HG03045 (cell line): ENCODE data around the gene SENP1.

Experiments used
- ATAC-seq: cut with Tn5 transposase; IDR thresholded peaks from one replicate; pipeline ENCODE4 v1.9.1; 2021; ENCODE audit warnings: mild to moderate bottlenecking, moderate library complexity; ENCODE audit not compliant: unreplicated experiment

SENP1 gene

DNA sequence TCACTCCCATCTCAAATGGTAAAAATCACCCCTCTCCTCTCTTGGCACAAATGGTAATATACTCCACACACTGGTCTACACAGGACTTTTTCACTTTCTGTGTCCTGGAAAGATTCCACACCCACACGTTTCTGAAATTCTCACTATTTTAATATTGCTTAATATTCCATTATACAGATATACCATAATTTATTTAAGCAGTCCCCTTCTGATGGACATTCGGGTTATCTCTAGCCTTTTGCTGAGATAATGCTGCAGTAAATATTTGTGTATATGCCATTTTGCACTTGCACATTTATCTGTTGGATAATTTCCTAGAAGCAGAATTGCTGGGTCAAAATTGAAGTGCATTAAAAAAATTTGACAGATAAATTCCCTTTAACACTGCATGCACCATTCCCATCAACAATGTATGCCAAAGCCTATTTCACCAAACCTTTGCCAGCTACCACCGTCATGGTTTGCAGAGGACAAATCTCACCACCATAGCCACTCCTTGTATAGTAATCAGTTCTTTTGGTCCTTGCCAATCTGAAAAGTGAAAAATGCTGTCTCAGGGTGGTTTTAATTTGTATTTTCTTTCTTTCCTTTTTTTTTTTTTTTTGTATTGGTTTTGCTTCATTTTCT is 86.1 kb downstream of the SENP1 start:
- no peak for ATAC-seq

DNA sequence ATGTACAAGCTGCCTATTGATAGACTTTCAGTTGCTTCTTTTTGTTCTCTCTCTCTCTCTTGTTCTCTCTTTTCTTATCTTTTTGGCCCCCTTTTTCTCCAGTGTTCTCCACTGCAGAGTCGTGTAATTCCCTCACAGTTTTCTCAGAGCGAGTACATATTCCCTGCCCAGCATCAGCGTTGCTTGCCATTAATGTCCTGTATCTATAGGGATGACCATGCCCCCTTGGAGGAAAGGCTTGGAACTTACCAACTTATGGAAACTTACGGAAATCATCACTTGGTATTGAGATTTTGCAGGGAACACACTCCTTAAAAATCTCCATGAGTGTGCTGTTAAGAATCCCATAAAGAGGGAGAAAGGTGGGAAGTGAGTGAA is 87.3 kb downstream of the SENP1 start:
- ATAC-seq: no peak

GRCh38 chr12:48017921-48018617 is 87.8 kb downstream of the SENP1 start:
- ATAC-seq: no peak

DNA sequence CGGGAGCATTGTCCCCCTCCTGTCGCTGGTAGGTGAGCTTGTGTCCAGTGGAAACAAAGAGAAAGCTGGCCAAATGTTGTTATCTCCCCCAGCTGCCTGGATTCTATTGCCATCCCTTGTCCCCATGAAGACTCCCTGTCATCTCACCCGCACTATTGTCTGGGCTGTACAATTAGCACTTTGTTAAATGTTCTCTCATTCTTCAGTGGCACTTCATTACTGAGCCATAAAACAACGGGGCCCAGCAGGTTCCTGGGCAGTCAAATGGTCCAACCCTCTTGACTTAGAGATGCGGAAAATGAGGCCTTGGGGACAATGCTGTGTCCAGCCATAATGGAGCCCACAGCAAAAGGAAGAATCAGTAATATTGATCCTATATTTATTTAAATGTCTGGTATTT is 88.4 kb downstream of the SENP1 start:
- ATAC-seq: no peak

GRCh38 chr12:48016373-48017020 is 89.4 kb downstream of the SENP1 start:
- ATAC-seq: no peak

DNA sequence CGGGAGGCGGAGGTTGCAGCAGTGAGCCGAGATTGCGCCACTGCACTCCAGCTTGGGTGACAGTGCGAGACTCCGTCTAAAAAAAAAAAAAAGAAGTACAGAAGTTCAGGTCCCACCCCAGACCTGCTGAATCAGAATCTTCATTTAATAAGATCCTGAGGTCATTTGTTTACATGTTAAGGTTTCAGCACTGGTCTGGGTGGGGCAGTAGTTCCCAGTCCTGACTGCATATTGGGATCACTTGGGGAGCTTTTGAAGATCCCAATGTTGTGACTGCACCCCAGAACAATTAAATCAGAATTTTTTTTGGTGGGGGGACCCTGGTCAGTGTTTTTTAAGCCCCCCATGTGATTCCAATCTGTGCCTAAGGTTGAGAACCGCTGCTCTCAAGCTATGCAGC is 89.9 kb downstream of the SENP1 start:
- ATAC-seq: no peak

GRCh38 chr12:48015129-48015528 is 90.8 kb downstream of the SENP1 start:
- no peak for ATAC-seq

- no peak for ATAC-seq
Measured at GRCh38 chr12:48013287-48013686, 92.6 kb downstream of the SENP1 start.

DNA sequence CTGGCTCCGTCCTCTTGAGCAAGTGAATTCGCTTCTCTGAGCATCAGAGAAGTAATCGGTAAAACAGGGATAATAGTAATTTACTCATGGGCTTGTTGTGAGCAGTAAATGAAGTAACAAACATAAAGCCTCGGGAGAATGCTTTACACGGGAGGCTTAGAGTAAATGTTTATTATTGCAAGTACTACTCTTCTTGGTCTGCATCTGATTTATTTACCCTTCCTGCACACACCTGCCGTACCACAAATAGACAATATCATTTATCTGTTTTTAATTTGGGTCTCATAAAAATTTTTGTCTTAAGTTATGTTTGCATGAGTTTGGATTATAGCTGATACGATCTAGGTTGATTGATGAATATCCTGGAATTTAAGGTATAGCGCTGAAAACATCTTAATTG is 93.8 kb downstream of the SENP1 start:
- no peak for ATAC-seq

DNA sequence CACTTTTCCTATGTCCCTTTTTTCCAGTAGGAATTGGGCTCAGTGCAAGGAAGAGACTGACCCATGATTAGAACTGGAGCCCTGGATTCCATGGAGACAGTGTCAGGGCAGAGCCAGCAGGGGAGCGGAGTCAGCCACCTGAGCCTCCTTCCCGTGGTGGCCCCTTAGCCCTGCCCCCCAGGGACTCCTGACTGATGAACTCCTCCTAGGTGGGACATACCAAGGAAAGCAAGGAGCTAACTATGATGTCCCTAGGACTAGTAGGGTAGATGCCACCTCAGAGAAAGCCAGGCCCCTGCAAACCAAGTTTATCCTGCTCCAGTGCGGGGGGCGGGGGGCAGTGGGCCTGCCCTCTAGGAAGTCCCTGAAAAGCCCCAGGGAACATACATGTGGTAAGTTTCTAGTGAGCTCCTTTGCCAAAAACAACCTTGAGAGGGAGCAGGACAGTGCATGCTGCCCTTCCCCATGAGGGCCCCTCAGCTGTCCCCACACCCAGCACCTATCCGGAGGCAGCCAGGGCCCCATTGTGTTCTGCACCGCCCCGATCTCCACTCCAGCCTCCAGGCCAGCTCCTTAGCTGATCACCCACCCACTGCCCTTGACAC is 95.4 kb downstream of the SENP1 start:
- ATAC-seq: no peak

DNA sequence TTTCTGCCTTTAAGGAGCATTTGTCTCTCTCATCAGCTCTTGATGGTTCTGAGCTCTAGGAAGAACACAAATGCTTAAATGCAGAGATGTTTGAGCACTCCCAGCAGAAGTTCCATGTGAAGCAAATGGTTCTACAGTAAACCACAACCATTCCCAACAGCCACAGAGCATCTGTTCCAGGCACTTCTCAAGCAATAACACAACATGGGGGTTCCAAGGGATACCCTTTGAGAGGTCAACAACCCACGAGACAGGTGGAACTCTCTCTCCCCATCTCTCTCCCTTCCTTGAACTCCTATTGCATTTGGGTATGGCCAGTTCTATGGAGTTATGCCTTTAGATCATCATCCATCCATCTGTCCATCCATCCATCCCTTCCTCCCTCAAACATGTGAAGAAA is 96.4 kb downstream of the SENP1 start:
- ATAC-seq: no peak

DNA sequence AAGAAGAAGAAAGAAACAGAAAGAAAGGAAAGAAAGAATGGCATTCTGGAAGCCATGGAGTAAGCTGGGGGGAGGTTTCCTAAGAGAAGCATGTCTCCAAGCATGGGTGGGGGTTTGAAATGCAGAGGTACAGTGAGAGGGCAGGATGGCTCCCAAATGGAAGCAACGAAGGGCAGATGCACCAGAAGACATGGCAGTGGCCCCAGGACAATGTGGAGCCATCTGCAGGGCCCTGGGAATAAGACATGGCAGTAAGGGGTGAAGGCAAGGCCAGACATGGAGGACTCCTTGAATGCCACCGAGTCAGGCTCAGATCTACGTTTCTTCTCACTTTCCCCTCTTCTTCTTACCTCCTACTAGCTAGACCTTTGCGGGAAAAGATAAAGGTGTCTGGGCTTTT is 96.9 kb downstream of the SENP1 start:
- no peak for ATAC-seq

GRCh38 chr12:48008349-48008748 is 97.5 kb downstream of the SENP1 start:
- ATAC-seq: no peak

DNA sequence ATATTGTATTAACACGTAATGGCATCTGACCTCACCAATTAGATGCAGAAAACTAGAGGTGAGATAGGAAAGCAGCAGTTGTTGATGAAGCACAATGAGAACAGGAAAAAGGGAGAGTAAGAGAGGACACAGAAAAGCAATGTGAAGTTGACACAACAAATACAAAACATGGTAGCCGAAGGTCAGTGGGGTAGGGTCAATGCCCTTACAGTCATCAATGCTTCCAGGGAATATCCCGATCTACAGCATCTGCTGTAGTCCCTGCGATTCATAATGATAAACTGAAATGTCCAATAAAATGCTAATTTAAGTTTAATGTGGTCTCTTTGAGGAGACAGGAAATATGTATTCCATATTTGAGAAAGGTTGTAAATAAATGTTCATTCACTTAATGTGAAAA is 98.7 kb downstream of the SENP1 start:
- no peak for ATAC-seq

GRCh38 chr12:48005750-48006021 is 100.2 kb downstream of the SENP1 start:
- ATAC-seq: no peak

DNA sequence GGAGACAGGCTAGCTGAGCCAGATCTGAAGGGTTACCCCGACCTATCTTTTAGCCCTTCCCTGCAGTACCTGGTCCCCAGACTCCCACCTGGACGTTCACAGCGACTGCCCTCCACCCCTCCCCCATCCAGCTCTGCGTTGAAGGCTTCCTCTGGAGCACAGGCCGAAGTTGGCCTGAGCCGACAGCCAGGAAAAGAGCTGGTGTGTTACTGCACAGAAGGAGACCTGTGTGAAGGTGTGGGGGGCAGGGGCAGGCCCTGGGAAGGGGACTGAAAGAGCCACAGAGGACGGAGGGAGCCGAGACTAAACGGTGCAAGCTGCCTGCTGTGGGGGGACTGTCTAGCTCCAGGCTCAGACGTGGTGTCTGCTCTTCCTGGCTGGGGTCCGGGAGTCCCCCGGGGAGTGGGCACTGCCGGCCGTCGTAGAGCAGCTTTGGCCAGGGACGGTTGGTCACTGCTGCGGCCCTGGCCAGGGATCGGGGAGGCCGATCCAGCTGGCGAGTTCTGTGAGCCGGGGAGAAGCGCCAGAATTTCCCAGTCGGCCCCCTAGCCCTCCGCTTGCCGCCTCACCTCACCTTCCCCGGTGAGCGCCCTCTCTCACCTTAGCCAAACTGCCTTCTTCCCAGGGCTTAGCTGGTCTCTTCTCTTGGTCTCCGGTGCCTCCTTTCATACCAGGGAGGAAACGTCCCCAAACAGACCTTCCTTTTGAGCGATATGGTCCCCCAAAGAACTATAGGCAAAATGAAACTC is 100.7 kb downstream of the SENP1 start:
- no peak for ATAC-seq

- ATAC-seq: no peak
Measured at GRCh38 chr12:48004053-48004941, 101.6 kb downstream of the SENP1 start, which contains the start of gene COL2A1. Gene COL2A1, minus strand, starts transcription at chr12:48004476. Its CDS starts 155 bp downstream, at chr12:48004321.

DNA sequence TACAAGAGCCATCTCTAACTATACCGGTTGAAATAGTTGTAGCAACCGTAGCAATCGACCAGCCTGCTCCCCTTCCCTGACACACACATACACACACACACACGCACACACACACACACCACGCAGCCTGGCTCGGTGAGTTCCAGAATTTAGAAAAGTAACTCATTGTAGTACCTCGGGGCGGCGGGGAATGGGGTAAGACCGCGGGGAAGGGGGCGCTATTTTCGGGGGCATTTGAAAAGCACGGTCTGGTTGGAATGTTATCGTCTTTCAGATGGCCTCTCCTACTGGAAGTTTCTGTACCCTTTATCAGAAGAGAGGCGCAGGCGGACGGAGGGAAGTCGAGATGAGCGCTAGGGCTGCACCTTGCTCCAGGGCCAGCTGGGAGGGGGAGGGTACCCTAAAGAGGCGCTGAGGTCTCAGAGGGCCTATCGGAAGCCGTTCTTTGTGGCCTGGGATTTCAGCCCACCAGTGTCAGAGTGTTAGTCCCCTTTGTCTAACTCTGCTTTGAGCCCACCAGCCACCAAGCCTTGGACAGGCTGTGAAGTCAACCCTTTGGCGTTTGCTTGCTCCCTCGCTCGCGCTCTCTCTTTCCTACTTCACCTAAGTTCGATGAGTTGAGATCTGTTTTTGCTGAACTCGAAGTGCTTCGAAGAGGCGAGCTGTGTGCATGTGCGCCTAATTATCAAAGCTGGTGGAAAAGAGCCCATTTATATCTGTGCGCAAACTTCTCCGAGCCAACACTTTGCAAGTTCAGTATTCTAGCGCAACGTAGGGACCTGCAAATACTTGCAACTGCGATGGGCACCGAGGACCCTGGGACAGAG is 102.4 kb downstream of the SENP1 start:
- ATAC-seq: no peak

GRCh38 chr12:48002773-48003218 is 103.1 kb downstream of the SENP1 start:
- ATAC-seq: no peak

- ATAC-seq: no peak
Measured at GRCh38 chr12:48002414-48002730, 103.5 kb downstream of the SENP1 start.
